NCI-H1694 treated with DMSO at 0.1 percent for 48 hours (cell line): ENCODE data around the gene KCNK7.

Source experiments
- DNase-seq: peaks from one replicate; lab custom pipeline; 2025; lab: John Stamatoyannopoulos, UW

The KCNK7 gene

DNA sequence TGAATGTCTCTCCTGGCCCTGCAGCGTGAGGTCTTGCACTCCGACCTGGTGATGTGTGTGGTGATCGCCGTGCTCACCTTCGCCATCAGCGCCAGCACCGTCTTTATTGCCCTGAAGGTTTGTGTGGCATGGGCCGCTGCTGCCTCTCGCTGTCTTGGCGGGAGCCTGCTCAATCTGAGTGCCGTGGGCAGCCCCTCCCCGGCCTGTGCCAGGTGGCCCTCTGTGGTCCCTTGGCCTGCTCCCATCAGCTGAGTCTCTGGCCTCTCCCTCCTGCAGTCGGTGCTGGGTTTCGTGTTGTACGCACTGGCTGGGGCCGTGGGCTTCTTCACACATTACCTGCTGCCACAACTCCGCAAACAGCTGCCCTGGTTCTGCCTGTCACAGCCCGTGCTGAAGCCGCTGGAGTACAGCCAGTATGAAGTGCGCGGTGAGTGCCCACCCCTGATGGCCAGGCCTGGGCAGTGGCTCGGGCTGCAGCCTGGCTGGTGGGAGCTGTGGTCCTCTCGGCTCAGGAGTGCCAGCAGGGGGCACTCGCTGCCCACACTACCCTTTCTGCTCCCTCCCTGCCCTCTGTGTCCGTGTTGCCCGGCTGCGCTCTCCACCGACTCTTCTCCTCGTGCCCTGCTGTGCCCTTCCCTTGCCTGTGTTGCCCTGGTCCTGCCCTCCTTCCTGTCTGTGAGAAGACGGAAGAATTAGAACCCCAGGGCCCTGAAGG is 30.2 kb upstream of the KCNK7 start:
- DNase-seq, result peak; percentile 23

DNA sequence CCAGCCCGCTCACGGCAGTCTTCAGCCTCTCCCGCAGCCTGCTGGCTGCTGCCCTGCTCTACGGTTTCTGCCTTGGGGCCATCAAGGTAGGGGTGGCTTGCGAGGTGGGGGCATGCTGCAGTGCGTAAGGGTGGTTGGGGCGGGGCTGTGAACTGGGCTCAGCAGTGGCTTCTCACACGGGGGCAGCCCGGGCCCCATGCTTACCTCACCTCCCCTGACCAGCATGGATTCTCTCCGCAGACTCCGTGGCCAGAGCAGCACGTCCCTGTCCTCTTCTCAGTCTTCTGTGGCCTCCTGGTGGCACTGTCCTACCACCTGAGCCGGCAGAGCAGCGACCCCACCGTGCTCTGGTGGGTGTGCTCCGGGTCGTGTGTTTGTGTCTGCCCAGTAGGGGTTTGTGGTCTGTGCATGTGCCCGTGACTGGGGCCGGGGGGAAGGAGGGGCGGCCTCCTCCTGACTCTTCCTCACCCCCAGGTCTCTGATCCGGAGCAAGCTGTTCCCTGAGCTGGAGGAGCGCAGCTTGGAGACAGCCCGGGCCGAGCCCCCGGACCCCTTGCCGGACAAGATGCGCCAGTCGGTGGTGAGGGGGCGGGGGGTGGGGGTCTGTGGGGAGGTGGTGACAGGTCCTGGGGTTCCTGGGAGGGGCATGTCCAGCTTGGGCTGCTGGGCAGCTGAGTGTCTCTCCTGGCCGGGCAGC is 29.5 kb upstream of the KCNK7 start:
- no peak for DNase-seq

DNA sequence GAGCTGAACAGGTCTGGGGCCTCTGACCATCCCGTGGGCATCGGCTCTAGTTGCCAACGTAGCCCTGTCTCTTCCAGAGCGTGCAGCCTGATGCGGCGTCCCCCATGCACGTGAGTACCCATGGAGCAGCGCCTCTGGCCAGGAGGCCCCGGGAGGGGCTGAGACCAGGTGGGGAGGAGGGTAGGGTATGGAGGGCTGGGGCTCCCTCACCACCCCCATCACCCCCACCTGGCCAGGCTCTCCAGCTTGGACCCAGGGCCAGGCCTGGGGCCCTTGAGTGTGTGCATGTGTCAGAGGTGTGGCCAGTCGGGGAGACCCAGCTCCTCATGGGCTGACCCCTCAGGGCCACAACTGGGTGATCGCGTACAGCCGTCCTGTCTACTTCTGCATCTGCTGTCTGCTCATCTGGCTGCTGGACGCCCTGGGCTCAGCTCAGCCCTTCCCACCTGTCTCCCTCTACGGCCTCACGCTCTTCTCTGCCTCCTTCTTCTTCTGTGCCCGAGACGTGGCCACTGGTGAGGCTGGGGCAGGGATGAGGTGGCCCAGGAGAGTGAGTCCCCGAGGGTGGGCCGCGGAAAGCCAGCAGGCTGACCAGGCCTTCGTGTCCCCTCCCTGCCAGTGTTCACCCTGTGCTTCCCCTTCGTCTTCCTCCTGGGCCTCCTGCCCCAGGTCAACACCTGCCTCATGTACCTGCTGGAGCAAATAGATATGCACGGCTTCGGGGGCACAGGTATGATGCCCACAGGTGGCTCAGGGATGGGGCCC is 28.4 kb upstream of the KCNK7 start:
- no peak for DNase-seq

DNA sequence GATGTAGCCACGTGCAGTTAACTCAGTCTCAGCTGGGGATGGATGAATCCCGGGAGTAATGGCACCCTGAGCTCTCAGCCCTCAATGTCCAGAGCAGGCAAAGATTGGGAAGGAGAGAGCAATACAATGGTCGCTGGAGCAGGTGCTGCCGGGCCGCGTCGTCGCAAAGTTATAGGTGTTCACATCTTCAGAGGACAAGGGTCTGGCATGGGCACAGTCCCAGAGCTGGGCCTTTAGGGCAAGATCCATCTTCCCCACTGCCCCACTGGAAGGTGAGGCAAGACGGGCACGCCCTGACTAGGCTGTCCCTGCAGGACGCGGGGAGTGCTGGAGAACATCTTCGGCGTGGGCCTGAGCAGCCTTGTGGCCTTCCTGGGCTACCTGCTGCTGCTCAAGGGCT is 27.6 kb upstream of the KCNK7 start:
- no peak for DNase-seq

DNA sequence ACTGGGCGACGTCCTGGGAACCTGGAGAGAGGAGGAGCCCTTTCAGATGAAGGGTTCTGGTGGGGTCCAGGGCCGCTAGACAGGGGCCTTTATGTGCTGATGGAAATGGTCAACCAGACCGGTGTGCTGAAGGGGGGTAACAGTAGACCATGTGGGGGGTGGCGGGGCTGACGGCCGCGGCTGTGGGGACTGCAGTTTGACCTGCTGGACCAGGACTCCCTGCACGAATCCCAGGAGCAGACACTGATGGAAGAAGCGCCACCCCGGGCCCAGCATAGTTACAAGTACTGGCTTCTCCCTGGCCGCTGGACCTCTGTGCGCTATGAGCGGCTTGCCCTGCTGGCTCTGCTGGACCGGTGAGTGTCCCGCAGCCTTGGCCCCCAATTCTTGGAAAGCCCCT is 26.4 kb upstream of the KCNK7 start:
- DNase-seq, result no peak

DNA sequence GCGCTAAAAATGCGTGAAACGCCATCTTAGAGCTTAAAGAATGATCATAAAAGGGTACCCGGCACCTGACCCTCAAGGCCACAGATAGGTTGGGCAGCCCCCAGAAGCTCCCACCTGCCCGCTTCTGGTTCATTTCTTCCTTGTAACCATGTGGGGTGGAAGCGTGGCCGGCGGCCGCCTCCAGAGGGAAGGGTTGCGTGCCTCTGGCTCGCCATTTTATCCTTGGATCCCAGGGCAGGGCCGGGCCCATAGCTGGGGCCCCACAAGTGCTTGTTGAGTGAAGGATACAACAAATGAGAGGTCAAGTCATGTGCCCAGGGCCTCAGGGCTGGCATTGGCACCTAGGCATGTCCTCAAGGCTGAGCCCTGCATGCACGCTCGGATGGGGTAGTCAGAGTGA is 25.9 kb upstream of the KCNK7 start:
- no peak for DNase-seq

DNA sequence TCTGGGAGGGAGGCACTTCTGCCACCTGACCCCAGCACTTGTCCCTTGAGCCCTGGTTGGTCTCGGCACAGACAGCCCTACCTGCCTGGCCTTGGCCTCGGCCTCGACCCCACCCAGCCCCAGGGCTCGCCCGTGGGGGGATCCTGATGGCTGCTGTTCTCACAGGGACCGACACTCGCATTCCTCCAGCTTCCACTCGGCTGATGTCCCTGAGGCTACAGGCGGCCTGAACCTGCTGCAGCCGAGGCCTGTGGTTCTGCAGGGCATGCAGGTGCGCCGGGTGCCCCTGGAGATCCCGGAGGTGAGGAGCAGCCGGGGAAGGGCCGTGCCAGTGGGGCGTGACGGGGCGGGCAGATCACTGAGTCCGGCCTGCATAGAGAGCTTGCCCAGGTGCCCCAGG is 25.1 kb upstream of the KCNK7 start:
- no peak for DNase-seq

DNA sequence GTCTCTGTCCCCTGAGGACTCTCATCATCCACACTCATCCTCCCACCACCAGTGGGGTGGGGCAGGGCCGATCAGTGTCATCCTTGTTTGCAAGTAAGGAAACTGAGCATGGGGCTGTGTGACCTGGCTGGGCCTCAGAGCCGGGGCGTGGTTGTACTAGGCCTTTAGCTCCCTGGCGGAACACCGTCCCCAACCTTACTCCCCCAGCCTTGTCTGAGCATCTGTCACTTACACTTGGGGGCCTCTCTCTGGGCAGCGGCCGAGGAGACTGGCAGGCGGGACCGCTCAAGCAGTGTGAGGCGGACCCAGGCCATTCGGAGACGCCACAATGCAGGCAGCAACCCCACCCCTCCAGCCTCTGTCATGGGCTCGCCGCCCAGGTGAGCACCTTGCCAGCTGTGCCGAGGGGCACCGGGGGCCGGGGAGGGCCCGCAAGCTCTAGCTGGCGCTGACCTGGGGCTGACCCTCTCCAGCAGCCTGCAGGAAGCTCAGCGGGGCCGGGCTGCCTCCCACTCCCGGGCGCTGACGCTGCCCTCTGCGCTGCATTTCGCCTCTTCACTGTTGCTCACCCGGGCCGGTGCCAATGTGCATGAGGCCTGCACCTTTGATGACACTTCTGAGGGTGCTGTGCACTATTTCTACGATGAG is 23.8 kb upstream of the KCNK7 start:
- no peak for DNase-seq

DNA sequence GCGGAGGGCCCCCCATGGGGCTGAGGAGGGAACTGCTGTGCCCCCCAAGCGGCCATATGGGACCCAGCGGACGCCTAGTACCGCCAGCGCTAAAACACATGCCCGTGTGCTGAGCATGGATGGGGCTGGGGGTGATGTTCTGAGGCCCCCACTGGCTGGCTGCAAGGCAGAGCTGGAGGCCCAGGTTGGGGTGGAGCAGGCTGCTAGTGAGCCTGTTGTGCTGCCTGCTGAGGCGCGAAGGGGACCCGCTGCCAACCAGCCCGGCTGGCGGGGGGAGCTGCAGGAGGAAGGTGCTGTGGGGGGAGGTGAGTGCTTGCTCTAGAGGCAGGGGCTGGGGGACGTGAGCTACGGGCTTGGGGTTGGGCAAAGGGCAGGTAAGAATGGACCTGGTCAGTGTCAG is 23.2 kb upstream of the KCNK7 start:
- DNase-seq, result no peak

DNA sequence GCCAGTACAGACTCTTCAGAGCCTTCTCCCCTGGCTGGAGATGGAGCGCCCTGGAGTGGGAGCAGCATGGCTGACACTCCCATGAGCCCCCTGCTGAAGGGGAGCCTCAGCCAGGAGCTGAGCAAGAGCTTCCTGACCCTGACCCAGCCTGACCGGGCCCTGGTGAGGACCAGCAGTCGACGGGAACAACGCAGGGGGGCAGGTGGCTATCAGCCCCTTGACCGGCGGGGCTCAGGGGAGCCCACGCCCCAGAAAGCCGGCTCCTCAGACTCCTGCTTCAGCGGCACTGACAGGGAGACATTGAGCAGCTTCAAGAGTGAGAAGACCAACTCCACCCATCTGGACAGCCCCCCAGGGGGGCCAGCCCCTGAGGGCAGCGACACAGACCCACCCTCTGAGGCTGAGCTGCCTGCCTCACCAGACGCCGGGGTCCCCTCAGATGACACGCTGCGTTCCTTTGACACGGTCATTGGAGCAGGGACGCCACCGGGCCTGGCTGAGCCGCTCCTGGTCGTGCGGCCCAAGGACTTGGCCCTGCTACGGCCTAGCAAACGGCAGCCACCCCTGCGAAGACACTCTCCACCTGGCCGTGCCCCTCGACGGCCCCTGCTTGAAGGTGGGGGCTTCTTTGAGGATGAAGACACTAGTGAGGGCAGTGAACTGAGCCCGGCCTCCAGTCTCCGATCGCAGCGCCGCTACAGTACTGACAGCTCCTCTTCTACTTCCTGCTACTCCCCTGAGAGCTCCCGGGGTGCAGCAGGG is 22.6 kb upstream of the KCNK7 start:
- no peak for DNase-seq

DNA sequence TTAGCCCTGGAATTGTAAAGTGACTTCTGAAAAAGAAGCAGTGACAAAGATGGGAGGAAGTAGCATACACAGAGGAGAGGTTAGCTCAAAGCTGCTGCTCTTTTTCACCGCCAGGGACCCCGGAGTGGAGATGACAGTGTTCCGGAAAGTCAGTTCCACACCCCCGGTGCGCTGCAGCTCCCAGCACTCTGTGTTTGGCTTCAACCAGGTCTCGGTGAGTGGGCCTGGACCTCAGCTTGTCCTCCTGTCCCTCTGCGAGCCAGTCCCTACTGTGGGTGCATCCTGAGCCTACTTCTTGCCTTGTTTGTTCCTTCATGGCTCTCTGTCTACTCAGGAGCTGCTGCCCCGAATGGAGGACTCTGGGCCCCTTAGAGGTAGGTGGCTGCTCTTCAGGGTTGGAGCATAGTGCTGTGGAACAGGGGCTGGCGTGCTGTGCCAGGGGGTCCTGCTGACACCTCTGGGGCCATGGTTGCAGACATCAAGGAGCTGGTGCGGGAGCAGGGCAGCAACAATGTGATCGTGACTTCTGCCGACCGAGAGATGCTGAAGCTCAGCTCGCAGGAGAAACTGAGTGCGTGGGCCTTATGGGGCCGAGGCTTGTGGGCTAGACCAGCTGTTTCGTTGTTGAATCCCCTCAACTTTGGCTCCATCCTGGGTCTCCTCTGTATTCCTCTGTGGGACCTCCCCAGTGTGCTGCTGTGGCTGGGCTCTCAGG is 21.7 kb upstream of the KCNK7 start:
- DNase-seq, result no peak

DNA sequence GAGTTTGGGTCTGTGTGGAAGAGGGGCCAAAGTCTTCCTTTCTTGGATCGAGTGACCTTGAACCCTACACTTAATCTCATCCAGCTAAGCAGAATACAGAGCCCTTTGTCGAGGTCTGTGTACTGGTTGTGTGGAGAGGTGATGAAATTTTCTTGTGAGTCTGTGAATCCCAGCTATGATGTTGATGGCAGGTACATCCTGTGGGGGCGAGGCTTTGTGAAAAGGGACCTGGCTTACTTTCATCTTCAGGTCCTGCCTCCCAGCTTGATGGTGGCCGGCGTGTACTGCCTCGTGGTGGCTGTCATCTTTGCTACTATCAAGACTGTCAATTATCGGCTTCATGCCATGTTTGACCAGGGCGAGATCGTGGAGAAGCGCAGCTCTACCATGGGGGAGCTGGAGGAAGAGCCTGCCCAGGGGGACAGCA is 21.0 kb upstream of the KCNK7 start:
- DNase-seq, result no peak

DNA sequence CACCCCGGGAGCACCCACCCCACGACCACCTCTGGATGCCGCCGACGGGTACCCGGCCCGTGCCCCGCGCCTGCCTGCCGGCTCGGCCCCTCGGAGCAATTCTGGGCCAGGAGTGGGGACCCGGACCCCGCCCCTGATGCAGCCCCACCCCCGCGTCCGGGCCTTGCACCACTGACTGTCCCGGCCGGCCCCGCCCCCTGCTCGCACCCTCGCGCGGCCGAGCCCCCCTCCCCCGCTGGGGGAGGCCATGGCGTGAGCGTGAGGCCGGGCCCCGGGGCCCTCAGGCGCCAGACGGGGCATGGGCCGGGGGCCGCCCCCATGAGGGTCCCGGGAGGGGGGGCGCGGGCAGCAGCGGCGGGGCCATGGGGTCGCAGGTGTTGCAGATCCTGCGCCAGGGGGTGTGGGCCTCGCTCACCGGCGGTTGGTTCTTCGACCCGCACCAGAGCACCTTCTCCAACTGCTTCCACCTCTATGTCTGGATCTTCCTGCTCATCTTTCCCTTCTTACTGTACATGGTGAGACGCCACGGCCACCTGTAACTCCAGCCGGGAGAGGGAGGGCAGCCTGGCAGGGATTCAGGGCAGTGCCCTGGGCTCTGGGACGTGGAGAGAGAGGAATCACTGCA is 20.5 kb upstream of the KCNK7 start:
- no peak for DNase-seq

DNA sequence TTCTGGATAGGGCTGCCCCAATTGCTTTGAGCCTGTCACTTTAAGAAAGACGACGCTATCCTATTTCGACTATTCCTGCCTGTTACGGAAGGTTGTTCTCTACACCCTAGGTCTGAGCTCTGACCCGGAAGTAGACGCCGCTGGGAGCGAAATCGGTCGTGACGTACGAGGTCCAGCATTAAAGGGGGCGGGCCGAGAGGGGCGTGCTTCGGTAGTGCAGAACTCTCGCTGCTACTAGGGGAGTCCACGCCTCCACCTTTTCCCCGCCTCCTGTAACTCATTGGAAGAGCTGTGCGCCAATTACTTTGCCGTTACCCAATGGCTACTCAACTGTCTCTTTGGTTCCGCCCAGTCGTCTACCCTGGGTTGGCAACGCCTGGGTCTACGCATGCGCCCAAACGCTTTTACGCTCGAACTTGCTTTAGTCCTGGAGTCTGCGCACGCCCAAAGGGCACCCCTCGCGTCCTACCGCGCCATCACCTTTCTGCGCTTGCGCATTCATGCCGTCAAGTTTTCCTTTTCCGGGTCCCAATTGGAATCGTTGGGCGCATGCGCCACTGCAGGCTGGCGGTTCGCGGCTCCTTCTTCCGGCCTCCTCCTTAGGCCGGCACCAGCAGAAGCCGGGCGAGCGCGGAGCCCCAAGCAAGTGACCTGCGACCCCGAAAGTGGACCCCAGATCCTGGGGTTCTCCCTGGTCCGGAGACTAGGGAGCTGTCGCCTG is 19.8 kb upstream of the KCNK7 start, which contains the start of gene PCNX3:
Gene PCNX3 (plus strand): TSS at position 548 of the 721 bp plus-strand sequence. CDS start 536 bp downstream, outside the sequence.
- DNase-seq, result peak; percentile 99

DNA sequence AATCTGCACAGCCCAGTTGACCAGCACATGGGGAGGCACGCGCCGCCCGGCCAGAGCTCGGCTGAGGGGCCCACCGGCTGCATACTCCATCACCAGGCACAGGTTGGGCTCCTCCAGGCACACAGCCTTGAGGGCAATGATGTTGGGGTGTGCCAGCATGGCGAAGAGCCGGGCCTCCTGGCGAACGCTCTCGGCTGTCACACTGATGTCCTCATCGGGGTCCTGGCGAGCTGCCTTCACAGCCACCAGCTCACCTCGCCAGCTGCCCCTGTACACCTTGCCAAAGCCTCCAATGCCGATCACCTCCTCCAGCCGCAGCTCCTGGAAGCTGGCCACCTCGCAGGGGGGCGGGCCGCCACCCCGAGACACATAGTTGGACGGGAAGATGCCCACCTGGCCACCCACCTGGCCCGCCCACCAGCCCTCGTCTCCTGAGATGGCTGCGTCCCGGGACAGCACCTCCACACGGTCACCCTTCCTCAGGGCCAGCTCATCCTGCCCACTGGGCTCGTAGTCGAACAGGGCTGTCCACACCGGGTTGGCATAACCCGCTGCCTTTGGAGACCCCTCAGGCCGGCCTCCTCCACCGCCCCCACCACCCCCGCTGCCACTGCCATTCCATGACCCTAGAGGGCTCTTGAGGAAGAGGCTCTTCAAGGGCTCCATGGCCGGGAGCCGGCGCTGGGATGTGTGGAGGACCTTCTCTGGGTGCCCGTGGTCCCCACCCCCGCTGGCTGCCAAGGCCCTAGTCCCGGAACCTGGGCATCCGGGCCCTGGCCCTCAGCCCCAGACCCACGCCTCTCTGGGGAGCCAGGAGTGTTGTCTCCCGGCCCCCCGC is 17.7 kb upstream of the KCNK7 start:
- DNase-seq, result no peak

DNA sequence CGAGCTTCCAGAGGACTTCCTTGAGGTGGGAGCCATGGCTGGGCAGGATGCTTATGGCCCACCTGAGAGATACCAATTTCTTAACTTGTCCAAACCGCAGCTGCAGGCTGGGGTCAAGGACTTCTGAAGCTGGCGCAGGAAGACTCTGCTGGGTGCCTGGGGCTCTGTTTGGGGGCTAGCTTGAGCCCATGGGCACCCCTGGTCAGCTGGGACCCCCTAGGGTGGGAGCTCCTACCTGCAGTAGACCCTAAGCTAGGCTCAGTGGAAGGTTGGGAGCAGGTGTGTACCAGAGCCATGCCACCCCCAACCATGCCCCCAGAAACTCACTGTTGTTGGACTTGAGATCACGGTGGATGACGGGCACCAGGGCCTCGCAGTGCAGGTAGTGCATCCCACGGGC is 17.1 kb upstream of the KCNK7 start:
- DNase-seq, result no peak

DNA sequence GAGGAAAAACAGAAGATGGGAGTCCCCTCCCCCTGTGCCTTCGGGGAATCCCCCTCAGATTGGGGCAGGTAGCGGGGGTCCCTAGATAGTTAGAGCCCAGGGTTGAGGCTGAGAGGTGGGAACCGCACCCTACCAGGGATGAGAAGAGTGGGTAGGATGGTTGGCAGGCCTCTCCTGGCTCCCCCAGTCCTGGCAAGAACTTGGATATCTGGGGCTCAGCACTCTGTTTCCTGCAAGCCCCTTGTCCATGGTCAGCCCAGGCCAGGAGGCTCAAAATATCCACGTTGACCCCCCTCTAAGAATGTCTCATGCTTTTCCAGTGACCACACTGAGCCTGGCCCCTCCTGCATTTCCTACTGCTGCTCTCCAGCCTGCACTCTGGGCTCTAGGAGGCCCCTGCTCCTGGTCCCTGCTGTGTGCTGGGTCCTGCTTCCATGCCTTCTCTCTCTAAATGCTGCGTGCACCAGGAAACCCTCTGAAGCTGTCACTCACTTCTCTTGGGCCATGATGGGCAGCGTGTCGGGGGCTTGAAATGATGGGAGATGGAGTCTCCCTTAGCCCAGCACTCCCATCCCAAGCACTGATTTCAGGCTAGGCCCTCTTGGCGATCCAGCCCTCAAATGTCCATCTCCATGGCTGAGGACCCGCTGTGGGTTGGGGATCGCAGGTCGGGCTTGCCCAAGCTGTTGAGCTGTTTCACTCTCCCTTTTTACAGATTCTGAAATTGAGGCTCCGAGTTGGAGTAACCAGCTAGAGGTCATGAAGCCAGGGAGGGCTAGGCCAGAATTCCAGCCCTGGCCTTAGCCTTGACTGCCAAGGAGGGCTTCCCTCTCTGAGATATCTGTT is 16.4 kb upstream of the KCNK7 start:
- DNase-seq, result no peak
